Stimulated activated CD4-positive, alpha-beta T cell treated with anti-CD3 and anti-CD28 coated beads, TNF-alpha, amount 100 ng/mL, for 48 hours (primary cell): ENCODE data around the gene FAM72C.
"Not testable (repeated sequence)": the region's sequence is repeated elsewhere in the genome, so short reads cannot be mapped to it uniquely, and the experiment has no call there.

Experiments used
- DNase-seq, 3 donors: peaks; one replicate each; pipeline ENCODE4 v3.0.0-alpha.2; 2020; ENCODE audit warnings: low read depth in 3 of 3

Gene FAM72C

GRCh38 chr1:143971924-143972700 lies at the start of gene FAM72C:
Gene FAM72C, minus strand, starts transcription at chr1:143971986. Its CDS starts 845 bp downstream, at chr1:143971141.
- not testable (repeated sequence) for DNase-seq

GRCh38 chr1:144020001-144020738 lies 48.4 kb upstream of the FAM72C start:
- DNase-seq, result not testable (repeated sequence)

- DNase-seq, result not testable (repeated sequence)
Observed at GRCh38 chr1:144019101-144019500, 47.3 kb upstream of the FAM72C start.

GRCh38 chr1:144015180-144015966 lies 43.6 kb upstream of the FAM72C start:
- DNase-seq, result not testable (repeated sequence)

GRCh38 chr1:144014528-144014927 lies 42.7 kb upstream of the FAM72C start:
- DNase-seq, result not testable (repeated sequence)

GRCh38 chr1:144014121-144014520 lies 42.3 kb upstream of the FAM72C start:
- DNase-seq, result not testable (repeated sequence)

- not testable (repeated sequence) for DNase-seq
Observed at GRCh38 chr1:144012168-144012733, 40.5 kb upstream of the FAM72C start.

DNA sequence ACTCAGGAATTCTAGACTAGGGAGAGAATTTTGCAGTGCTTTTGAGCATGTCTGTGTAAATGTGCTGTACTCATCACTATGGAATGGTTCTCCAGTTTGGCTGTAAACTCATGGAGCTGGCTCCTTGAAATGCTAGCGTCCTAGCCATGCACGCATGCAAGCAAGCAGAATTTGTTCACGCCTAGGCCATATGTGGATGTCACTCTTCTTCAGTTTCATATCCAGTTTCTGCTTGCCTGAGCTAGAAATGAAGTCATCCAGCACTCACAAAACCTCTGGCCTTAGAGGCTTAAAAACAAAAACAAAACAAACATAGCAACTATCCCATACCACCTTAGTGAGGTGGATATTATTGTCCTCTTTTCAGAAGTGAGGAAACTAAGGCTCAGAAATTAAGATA lies 37.6 kb upstream of the FAM72C start:
- DNase-seq, result not testable (repeated sequence)

DNA sequence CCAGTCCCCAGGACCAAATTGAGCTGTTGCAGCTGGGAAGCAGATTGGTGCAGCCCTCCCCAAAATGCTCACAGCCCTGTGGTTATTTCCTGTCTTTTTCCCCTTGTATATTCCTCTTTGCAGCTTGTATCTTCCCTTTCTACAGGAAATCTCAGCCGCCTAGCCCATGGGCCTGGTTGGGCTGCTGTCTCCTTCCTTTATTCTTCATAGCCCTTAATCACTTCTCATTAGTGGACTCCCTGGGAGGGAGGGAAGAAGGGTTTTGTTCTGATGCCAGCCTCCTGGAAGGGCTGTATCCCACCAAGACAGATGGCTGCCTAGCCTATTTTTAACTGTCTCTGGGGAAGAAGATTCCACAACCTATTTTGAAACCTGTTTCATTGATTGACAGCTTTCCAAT lies 32.5 kb upstream of the FAM72C start:
- DNase-seq, result not testable (repeated sequence)

DNA sequence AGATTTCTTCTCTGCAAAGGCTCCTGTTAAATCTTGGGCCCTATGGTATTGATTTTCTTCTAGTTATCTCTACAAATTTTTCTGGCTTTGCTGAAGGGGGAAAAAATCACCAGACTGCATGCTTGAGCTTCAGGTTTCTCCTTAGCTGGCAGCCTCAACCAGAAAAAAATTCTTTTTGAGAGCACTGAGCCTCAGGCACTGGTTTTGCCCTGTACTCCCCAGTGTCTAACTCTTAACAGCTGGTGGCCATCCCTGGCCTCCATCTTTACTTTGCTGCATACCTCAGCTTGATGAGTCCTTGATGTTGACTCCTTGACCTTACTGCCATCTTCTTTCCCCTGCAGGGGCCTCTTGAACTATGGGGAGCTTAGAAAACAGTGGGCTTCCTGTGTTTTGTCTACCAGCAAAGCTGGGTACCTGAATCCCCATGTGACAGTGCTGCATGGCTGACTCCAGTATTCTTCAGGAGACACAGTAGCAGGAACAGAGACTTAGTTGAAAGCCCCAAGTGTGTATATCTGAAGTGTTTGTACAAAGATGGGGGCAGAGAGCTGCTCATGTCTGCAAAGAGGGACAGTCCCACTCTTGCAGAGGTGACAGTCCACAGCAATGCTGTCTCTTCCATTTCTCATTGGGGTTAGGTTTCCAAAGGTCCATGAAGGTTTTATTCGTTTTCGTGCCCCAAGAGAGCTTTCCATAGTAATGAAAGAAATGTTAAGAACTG lies 31.7 kb upstream of the FAM72C start:
- not testable (repeated sequence) for DNase-seq

- DNase-seq, result not testable (repeated sequence)
Observed at GRCh38 chr1:144002141-144002881, 30.5 kb upstream of the FAM72C start.

GRCh38 chr1:144001077-144001476 lies 29.3 kb upstream of the FAM72C start:
- not testable (repeated sequence) for DNase-seq

- not testable (repeated sequence) for DNase-seq
Observed at GRCh38 chr1:143996020-143996419, 24.2 kb upstream of the FAM72C start.

DNA sequence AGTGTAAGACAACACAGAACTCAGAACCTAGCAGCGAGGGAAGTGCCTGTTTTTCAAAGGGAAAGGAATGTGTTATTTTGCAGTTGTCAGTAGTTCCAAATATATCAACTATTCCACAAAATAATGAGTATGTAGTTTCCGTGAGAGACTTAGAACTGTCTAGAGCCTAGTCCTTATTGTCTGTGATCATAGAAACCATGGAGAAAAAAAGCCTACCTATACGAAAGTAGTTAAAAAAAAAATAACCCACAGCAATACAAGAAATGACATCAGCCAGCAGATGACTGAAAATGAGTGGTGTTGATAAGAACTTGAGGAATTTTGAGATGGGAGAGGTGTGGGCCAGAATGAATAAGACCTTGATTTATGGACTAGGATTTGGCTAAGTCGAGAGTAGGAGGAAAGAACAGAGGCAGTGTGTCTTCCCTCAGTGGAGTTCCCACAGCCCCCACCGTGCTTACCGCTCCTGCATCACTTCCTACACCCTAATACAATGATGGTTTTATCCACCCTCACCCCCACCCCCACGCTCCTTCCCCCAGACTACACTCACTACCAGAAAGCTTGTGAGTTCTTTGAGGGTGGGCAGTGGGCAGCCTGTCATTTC lies 21.6 kb upstream of the FAM72C start:
- not testable (repeated sequence) for DNase-seq

- DNase-seq, result not testable (repeated sequence)
Observed at GRCh38 chr1:143990699-143991098, 18.9 kb upstream of the FAM72C start.

GRCh38 chr1:143989719-143990118 lies 17.9 kb upstream of the FAM72C start:
- DNase-seq, result not testable (repeated sequence)

DNA sequence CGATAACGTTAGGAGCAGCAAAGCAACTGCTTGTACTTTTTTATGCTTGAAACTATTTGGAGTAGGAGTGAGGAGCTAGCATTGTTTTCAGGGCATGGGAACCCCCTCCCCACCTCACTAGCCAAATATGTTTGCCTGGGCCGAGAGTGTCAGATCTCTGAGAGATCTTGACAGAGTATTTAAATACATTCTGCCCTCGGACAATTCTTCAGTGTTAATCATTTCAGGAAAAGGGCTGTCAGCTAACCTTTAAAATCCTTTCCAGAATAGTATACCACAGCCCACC lies 17.6 kb upstream of the FAM72C start:
- not testable (repeated sequence) for DNase-seq

DNA sequence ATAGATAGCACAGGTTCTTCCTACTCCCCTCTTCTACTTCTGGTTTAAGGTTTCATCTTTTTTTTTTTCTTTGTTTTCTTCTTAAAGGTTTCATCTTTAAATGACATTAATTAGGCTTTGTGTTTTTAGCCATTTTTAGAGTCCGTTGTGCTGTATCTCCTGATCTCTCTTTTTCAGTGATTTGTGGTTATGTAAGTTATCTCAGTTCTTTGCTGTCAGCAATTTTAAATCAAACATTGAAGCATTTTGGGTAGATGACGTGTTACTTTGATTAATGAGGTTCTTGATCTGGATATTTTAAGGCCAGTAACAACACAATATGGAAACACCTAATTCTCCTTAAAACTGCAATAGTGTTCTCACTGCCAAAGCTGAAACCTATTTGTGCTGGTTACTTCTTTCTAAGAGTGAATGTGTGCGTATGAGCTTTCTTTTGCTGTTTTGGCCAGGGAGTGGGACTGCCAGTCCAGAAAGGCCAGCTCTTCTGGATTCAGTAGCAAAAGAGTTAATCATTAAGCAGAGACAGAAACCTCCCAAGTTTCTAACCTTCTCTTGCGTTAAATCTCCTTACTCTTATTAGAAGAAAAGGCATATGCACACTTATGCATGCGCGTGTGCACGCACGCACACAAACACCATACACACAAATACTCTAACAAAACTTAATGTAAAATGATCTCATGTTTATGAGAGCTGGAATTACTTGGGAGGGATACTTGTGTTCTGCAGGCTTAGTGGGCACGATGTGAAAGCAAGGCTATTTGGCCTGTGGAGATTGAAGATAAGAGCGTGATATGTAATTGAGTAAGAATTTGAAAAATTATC lies 17.0 kb upstream of the FAM72C start:
- DNase-seq, result not testable (repeated sequence)

DNA sequence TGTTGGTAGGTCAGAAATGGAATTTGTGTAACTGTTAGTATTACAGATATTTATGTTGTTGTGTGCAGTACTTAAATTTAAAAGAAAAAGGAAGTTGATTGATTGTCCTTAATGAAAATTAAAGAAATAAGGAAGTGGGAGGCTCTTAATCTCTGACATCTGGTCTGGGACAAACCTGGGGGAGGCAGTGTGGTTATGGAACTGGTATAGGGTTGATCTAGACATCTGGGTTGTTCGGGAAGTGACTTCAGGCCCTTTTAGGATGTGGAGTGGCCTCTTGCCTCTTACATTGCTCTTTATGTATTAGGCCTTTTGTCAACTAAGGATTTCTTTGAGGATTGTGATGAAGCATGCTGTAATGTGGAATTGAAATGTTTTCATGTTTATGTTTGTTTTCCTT lies 16.1 kb upstream of the FAM72C start:
- not testable (repeated sequence) for DNase-seq
